NCI-H1092 (cell line): Measurements from ENCODE around the gene CC2D1B.
"Not testable (repeated sequence)": the region's sequence is repeated elsewhere in the genome, so short reads cannot be mapped to it uniquely, and the experiment has no call there.

ENCODE experiments used
- DNase-seq: peaks from one replicate; lab custom pipeline; 2025; lab: John Stamatoyannopoulos, UW

Gene CC2D1B

GRCh38 chr1:52365746-52366516 is at the start of gene CC2D1B:
TSS of gene CC2D1B (minus strand) at chr1:52366205. CDS start at chr1:52364620, 1,585 bp downstream.
- DNase-seq = peak; percentile 94

GRCh38 chr1:52414942-52415341 is 48.9 kb upstream of the CC2D1B start:
- DNase-seq = no peak

- no peak for DNase-seq
Observed at GRCh38 chr1:52413410-52413989, 47.5 kb upstream of the CC2D1B start.

- DNase-seq = no peak
Observed at GRCh38 chr1:52404975-52405338, 39.0 kb upstream of the CC2D1B start.

GRCh38 chr1:52404116-52404974 is 38.3 kb upstream of the CC2D1B start, which contains the start of the genes ORC1 and PRPF38A:
TSS of gene ORC1 (minus strand) at chr1:52404423. CDS start at chr1:52402223, 2,200 bp downstream.
TSS of gene PRPF38A (plus strand) at chr1:52404602. CDS start at chr1:52404750, 148 bp downstream.
- peak; percentile 94 for DNase-seq

- DNase-seq = no peak
Observed at GRCh38 chr1:52403566-52404115, 37.6 kb upstream of the CC2D1B start.

- DNase-seq = no peak
Observed at GRCh38 chr1:52402860-52403240, 36.8 kb upstream of the CC2D1B start.

- no peak for DNase-seq
Observed at GRCh38 chr1:52400131-52400530, 34.1 kb upstream of the CC2D1B start.

GRCh38 chr1:52399629-52400028 is 33.6 kb upstream of the CC2D1B start:
- no peak for DNase-seq

GRCh38 chr1:52393174-52393573 is 27.2 kb upstream of the CC2D1B start:
- no peak for DNase-seq

- DNase-seq = no peak
Observed at GRCh38 chr1:52386458-52386857, 20.5 kb upstream of the CC2D1B start.

GRCh38 chr1:52385376-52385775 is 19.4 kb upstream of the CC2D1B start:
- DNase-seq = no peak

GRCh38 chr1:52369851-52370250 is 3.8 kb upstream of the CC2D1B start:
- not testable (repeated sequence) for DNase-seq

GRCh38 chr1:52368383-52369172 is 2.6 kb upstream of the CC2D1B start:
- peak; percentile 24 for DNase-seq

- no peak for DNase-seq
Observed at GRCh38 chr1:52367272-52367671, 1.3 kb upstream of the CC2D1B start.

GRCh38 chr1:52366517-52366827 is 467 bp upstream of the CC2D1B start:
- DNase-seq = no peak

- no peak for DNase-seq
Observed at GRCh38 chr1:52365071-52365745, 797 bp downstream of the CC2D1B start.

GRCh38 chr1:52364235-52364839 is 1.7 kb downstream of the CC2D1B start:
- DNase-seq = no peak

GRCh38 chr1:52360595-52360968 is 5.4 kb downstream of the CC2D1B start:
- DNase-seq = no peak

- no peak for DNase-seq
Observed at GRCh38 chr1:52359676-52360594, 6.1 kb downstream of the CC2D1B start.
